Measurements from ENCODE around the gene POMT1. TPM values are rescaled to one million over a fixed set of nuclear protein-coding genes. Genes with fewer than 3 reads are reported as not detected.

Gene POMT1
- polyA plus RNA-seq, 1 of the 3 experiments (the other 2 are of a cell fraction): 44.5 TPM

DNA sequence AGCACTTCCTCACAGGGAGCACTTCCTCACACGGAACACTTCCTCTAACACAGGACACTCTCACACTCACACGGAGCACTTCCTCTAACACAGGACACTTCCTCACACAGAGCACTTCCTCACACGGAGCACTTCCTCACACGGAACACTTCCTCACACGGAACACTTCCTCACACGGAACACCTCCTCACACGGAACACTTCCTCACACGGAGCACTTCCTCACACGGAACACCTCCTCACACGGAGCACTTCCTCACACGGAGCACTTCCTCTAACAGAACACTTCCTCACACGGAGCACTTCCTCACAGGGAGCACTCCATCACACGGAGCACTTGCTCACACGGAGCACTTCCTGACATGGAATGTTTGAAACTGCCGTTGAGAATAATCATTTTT is 13.4 kb downstream of the POMT1 start:
- Histone ChIP-seq H3K27me3 (ENCODE audit: insufficient read depth) (no peaks in the 10 kb centered on the region), H3K36me3 (replicated peaks in 1 of 2; ENCODE audit: control insufficient read depth in 1 of 2, insufficient read depth in 2 of 2, low read length in 1 of 2) (peaks cover 19 to 81% of the 10 kb centered on the region in 2 experiments), H3K4me3 (ENCODE audit: low read depth in 2 of 2, low read length in 1 of 2) (no peak overlapping the region), H3K9me3 (no peaks in the 10 kb centered on the region), H3F3A (replicated peaks; ENCODE audit: insufficient read depth) (no peaks in the 10 kb centered on the region), H3K79me2 (ENCODE audit: insufficient read depth) (no peaks in the 10 kb centered on the region), H2AFZ (ENCODE audit: low read depth) (no peak overlapping the region), H4K20me1 (ENCODE audit: insufficient read depth) (no peaks in the 10 kb centered on the region), H3K9ac (no peak overlapping the region), H3K27ac (ENCODE audit: low read depth in 2 of 2, low read length in 1 of 2) (no peak overlapping the region), H3K4me1 (ENCODE audit: control insufficient read depth in 1 of 2, insufficient read depth in 2 of 2, low read depth in 1 of 2, low read length in 1 of 2) (no peaks in the 10 kb centered on the region), H3K4me2 (no peak overlapping the region), H3K9me2 (no peaks in the 10 kb centered on the region)
- CTCF ChIA-PET: no interaction called here
- TF ChIP-seq JUND (IDR thresholded peaks at IDR 0.05) (no peak), YY1 (IDR thresholded peaks at IDR 0.05; ENCODE audit: low read depth) (no peak), RFX5 (IDR thresholded peaks at IDR 0.05; ENCODE audit: low read length) (no peak), EZH2phosphoT487 (IDR thresholded peaks at IDR 0.05; ENCODE audit: borderline replicate concordance, low read depth) (no peak), SMC3 (IDR thresholded peaks at IDR 0.05; ENCODE audit: low read depth, low read length) (no peak), MEF2A (IDR thresholded peaks at IDR 0.05; ENCODE audit: borderline replicate concordance, low read depth) (no peak), TCF12 (IDR thresholded peaks at IDR 0.05) (no peak)
- TF ChIP-seq, protein P1, sequence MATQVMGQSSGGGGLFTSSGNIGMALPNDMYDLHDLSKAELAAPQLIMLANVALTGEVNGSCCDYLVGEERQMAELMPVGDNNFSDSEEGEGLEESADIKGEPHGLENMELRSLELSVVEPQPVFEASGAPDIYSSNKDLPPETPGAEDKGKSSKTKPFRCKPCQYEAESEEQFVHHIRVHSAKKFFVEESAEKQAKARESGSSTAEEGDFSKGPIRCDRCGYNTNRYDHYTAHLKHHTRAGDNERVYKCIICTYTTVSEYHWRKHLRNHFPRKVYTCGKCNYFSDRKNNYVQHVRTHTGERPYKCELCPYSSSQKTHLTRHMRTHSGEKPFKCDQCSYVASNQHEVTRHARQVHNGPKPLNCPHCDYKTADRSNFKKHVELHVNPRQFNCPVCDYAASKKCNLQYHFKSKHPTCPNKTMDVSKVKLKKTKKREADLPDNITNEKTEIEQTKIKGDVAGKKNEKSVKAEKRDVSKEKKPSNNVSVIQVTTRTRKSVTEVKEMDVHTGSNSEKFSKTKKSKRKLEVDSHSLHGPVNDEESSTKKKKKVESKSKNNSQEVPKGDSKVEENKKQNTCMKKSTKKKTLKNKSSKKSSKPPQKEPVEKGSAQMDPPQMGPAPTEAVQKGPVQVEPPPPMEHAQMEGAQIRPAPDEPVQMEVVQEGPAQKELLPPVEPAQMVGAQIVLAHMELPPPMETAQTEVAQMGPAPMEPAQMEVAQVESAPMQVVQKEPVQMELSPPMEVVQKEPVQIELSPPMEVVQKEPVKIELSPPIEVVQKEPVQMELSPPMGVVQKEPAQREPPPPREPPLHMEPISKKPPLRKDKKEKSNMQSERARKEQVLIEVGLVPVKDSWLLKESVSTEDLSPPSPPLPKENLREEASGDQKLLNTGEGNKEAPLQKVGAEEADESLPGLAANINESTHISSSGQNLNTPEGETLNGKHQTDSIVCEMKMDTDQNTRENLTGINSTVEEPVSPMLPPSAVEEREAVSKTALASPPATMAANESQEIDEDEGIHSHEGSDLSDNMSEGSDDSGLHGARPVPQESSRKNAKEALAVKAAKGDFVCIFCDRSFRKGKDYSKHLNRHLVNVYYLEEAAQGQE (IDR thresholded peaks at IDR 0.05; ENCODE audit: low read depth, low read length): no peak
- TF ChIP-seq, protein P2, sequence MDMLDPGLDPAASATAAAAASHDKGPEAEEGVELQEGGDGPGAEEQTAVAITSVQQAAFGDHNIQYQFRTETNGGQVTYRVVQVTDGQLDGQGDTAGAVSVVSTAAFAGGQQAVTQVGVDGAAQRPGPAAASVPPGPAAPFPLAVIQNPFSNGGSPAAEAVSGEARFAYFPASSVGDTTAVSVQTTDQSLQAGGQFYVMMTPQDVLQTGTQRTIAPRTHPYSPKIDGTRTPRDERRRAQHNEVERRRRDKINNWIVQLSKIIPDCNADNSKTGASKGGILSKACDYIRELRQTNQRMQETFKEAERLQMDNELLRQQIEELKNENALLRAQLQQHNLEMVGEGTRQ (IDR thresholded peaks at IDR 0.05; ENCODE audit: borderline replicate concordance, low read depth, low read length): no peak
- 90% methylated on average over 14 of the region's 15 CpGs for WGBS (ENCODE audit: low lambda C conversion rate)
- no peak for DNase-seq
- POLR2A ChIA-PET: no interaction called here

DNA sequence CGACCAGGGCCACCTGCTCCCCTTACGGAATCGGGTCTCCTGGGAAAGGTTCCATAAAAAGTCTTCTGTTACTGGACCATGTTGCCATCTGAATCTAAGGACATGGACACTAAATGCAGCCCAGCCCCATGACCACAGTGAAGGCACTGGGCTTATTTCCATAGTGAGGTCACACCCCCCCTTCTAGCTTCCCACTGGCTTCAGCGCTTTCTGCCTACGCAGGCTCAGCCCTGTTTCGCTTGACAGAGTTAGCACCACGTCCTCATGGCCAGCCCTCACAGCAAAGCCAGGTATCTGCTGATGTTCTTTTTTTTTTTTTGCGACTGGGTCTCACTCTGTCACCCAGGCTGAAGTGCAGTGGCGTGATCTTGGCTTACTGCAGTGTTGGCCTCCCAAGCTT is 14.2 kb downstream of the POMT1 start:
- no peaks in the 10 kb centered on the region for H3K9me3 ChIP-seq
- peaks cover 19 to 79% of the 10 kb centered on the region in 2 experiments for H3K36me3 ChIP-seq (replicated peaks in 1 of 2; ENCODE audit: control insufficient read depth in 1 of 2, insufficient read depth in 2 of 2, low read length in 1 of 2)
- H4K20me1 ChIP-seq (ENCODE audit: insufficient read depth): no peaks in the 10 kb centered on the region
- POLR2A ChIA-PET: no interaction called here
- H3K27me3 ChIP-seq (ENCODE audit: insufficient read depth): no peaks in the 10 kb centered on the region
- no peaks in the 10 kb centered on the region for H3F3A ChIP-seq (replicated peaks; ENCODE audit: insufficient read depth)
- no peak overlapping the region for H3K4me2 ChIP-seq
- H3K27ac ChIP-seq (ENCODE audit: low read depth in 2 of 2, low read length in 1 of 2): no peak overlapping the region
- no peak overlapping the region for H2AFZ ChIP-seq (ENCODE audit: low read depth)
- no peak overlapping the region for H3K9ac ChIP-seq
- no peaks in the 10 kb centered on the region for H3K9me2 ChIP-seq
- H3K4me3 ChIP-seq (ENCODE audit: low read depth in 2 of 2, low read length in 1 of 2): no peak overlapping the region
- CTCF ChIA-PET: no interaction called here
- no peaks in the 10 kb centered on the region for H3K4me1 ChIP-seq (ENCODE audit: control insufficient read depth in 1 of 2, insufficient read depth in 2 of 2, low read depth in 1 of 2, low read length in 1 of 2)
- DNase-seq: no peak
- WGBS (ENCODE audit: low lambda C conversion rate): 96% methylated on average over 9 of the region's 9 CpGs
- no peak for TF ChIP-seq TCF12 (IDR thresholded peaks at IDR 0.05)
- TF ChIP-seq, protein P1 (IDR thresholded peaks at IDR 0.05; ENCODE audit: low read depth, low read length): no peak
- TF ChIP-seq, protein P2 (IDR thresholded peaks at IDR 0.05; ENCODE audit: borderline replicate concordance, low read depth, low read length): no peak
- TF ChIP-seq, protein P3, sequence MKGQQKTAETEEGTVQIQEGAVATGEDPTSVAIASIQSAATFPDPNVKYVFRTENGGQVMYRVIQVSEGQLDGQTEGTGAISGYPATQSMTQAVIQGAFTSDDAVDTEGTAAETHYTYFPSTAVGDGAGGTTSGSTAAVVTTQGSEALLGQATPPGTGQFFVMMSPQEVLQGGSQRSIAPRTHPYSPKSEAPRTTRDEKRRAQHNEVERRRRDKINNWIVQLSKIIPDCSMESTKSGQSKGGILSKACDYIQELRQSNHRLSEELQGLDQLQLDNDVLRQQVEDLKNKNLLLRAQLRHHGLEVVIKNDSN (IDR thresholded peaks at IDR 0.05; ENCODE audit: borderline replicate concordance, low read depth): no peak
- TF ChIP-seq NRF1 (IDR thresholded peaks at IDR 0.05; ENCODE audit: low read depth, low read length): no peak
- TF ChIP-seq, protein P4, sequence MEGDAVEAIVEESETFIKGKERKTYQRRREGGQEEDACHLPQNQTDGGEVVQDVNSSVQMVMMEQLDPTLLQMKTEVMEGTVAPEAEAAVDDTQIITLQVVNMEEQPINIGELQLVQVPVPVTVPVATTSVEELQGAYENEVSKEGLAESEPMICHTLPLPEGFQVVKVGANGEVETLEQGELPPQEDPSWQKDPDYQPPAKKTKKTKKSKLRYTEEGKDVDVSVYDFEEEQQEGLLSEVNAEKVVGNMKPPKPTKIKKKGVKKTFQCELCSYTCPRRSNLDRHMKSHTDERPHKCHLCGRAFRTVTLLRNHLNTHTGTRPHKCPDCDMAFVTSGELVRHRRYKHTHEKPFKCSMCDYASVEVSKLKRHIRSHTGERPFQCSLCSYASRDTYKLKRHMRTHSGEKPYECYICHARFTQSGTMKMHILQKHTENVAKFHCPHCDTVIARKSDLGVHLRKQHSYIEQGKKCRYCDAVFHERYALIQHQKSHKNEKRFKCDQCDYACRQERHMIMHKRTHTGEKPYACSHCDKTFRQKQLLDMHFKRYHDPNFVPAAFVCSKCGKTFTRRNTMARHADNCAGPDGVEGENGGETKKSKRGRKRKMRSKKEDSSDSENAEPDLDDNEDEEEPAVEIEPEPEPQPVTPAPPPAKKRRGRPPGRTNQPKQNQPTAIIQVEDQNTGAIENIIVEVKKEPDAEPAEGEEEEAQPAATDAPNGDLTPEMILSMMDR (IDR thresholded peaks at IDR 0.05): no peak
- H3K79me2 ChIP-seq (ENCODE audit: insufficient read depth): no peaks in the 10 kb centered on the region
